HepG2 (cell line): Measurements from ENCODE around the gene DHX16. TPM values are rescaled to one million over a fixed set of nuclear protein-coding genes. Genes with fewer than 3 reads are reported as not detected.

Experiments
- AHR ChIP-seq: IDR thresholded peaks from 2 replicates; pipeline ENCODE4 v1.6.1; 2018; ENCODE audit warnings: missing genetic modification reagents, missing compliant biosample characterization
- ATF6 ChIP-seq: sonication (generic); formaldehyde crosslinking; conservative IDR thresholded peaks from 2 replicates; pipeline ENCODE4 v1.4.0; 2020; ENCODE audit warnings: missing genetic modification reagents
- BHLHE40 ChIP-seq: IDR thresholded peaks from 2 replicates; pipeline ENCODE4 v1.6.1; 2011; ENCODE audit warnings: low read length, improper control_type of control experiment
- BORCS8-MEF2B ChIP-seq: sonication (generic); formaldehyde crosslinking; IDR thresholded peaks from 2 replicates; pipeline ENCODE4 v1.8.0; 2022; ENCODE audit warnings: mild to moderate bottlenecking, missing genetic modification reagents
- HOXA3 ChIP-seq: sonication (generic); formaldehyde crosslinking; IDR thresholded peaks from 2 replicates; pipeline ENCODE4 v1.5.0; 2020; ENCODE audit warnings: missing genetic modification reagents
- ISL2 ChIP-seq: sonication (generic); formaldehyde crosslinking; IDR thresholded peaks from 2 replicates; pipeline ENCODE4 v1.5.0; 2020; ENCODE audit warnings: missing genetic modification reagents
- JUND ChIP-seq: sonication (generic); formaldehyde crosslinking; IDR thresholded peaks from 2 replicates; pipeline ENCODE4 v1.8.0; 2022; ENCODE audit warnings: mild to moderate bottlenecking, missing genetic modification reagents
- MEIS1 ChIP-seq: sonication (generic); formaldehyde crosslinking; IDR thresholded peaks from 2 replicates; pipeline ENCODE4 v1.9.0; 2021; ENCODE audit warnings: mild to moderate bottlenecking, missing genetic modification reagents, moderate library complexity, borderline replicate concordance
- MIER3 ChIP-seq: IDR thresholded peaks from 2 replicates; pipeline ENCODE4 v1.6.1; 2016; ENCODE audit warnings: missing compliant biosample characterization, borderline replicate concordance
- MXI1 ChIP-seq: IDR thresholded peaks from 3 replicates; pipeline ENCODE4 v1.6.1; 2012; ENCODE audit warnings: low read depth, low read length, inconsistent platforms, borderline replicate concordance
- MYPOP ChIP-seq: sonication (generic); formaldehyde crosslinking; IDR thresholded peaks from 2 replicates; pipeline ENCODE4 v1.8.1; 2023; ENCODE audit warnings: mild to moderate bottlenecking, moderate library complexity, missing genetic modification reagents
- NFE2 ChIP-seq: sonication (generic); formaldehyde crosslinking; IDR thresholded peaks from 2 replicates; pipeline ENCODE4 v1.4.0; 2020; ENCODE audit warnings: missing genetic modification reagents
- PRMT3 ChIP-seq: sonication (generic); formaldehyde crosslinking; IDR thresholded peaks from 2 replicates; pipeline ENCODE4 v1.8.1; 2022; ENCODE audit warnings: low read depth, mild to moderate bottlenecking, moderate library complexity, missing genetic modification reagents, borderline replicate concordance
- PTBP1 ChIP-seq: fragments of 200-400 bp; formaldehyde crosslinking; IDR thresholded peaks from 2 replicates; pipeline ENCODE4 v1.6.1; 2018; ENCODE audit warnings: low read length, low read depth; ENCODE audit not compliant: poor library complexity, severe bottlenecking
- SALL1 ChIP-seq: sonication (generic); formaldehyde crosslinking; IDR thresholded peaks from 2 replicates; pipeline ENCODE4 v1.8.0; 2022; ENCODE audit warnings: mild to moderate bottlenecking, missing genetic modification reagents
- TBL1XR1 ChIP-seq: fragments of 150-350 bp; IDR thresholded peaks from 2 replicates; pipeline ENCODE4 v1.6.1; 2014; ENCODE audit warnings: borderline replicate concordance, low read length; ENCODE audit not compliant: partially characterized antibody
- ZC3H4 ChIP-seq: sonication (generic); formaldehyde crosslinking; IDR thresholded peaks from 2 replicates; pipeline ENCODE4 v1.4.0; 2020; ENCODE audit warnings: missing genetic modification reagents, borderline replicate concordance
- ZNF570 ChIP-seq: sonication (generic); formaldehyde crosslinking; IDR thresholded peaks from 2 replicates; pipeline ENCODE4 v1.4.0; 2020; ENCODE audit warnings: mild to moderate bottlenecking, missing genetic modification reagents, borderline replicate concordance
- ZNF598 ChIP-seq: sonication (generic); formaldehyde crosslinking; IDR thresholded peaks from 2 replicates; pipeline ENCODE4 v1.5.1; 2020; ENCODE audit warnings: mild to moderate bottlenecking, missing genetic modification reagents, borderline replicate concordance
- ZNF703 ChIP-seq: sonication (generic); formaldehyde crosslinking; IDR thresholded peaks from 2 replicates; pipeline ENCODE4 v1.5.1; 2020; ENCODE audit warnings: missing genetic modification reagents, mild to moderate bottlenecking, moderate library complexity, borderline replicate concordance
- ZNF724P ChIP-seq: sonication (generic); formaldehyde crosslinking; IDR thresholded peaks from 2 replicates; pipeline ENCODE4 v1.8.0; 2022; ENCODE audit warnings: missing genetic modification reagents, borderline replicate concordance
- ZNF776 ChIP-seq: sonication (generic); formaldehyde crosslinking; IDR thresholded peaks from 2 replicates; pipeline ENCODE4 v1.4.0; 2020; ENCODE audit warnings: mild to moderate bottlenecking, missing genetic modification reagents
- ZNF792 ChIP-seq: IDR thresholded peaks from 2 replicates; pipeline ENCODE4 v1.6.1; 2016
- ZUFSP ChIP-seq: sonication (generic); formaldehyde crosslinking; IDR thresholded peaks from 2 replicates; pipeline ENCODE4 v1.9.0; 2021; ENCODE audit warnings: missing genetic modification reagents, mild to moderate bottlenecking, borderline replicate concordance
- polyA plus RNA-seq, 8 experiments: library from polyadenylated mRNA; depleted of rRNA in 3 of 8; stranded (reverse) in 7 of 8; unstranded in 1 of 8; fragments of >200 nt; fragmentation: Illumina TruSeq in 4 of 8; extraction: Trizol in 4 of 8; gene quantifications; 2 replicates each; pipeline versions ENCODE4 v1.2.1 to v1.2.3, GENCODE V29; 2011 to 2016; ENCODE audit warnings: low read depth in 4 of 8, missing spikeins in 1 of 8, mixed read lengths in 1 of 8; ENCODE audit not compliant: insufficient read depth in 1 of 8
- total RNA-seq, 5 experiments: library from RNA; depleted of rRNA; stranded (reverse); fragments of >200 nt; fragmentation: Illumina TruSeq; extraction: Trizol; gene quantifications; 2 replicates each; pipeline ENCODE4 v1.2.3, GENCODE V29; 2016; ENCODE audit warnings: low read depth in 1 of 5
- TF ChIP-seq, protein P1 (sequence below): sonication (generic); formaldehyde crosslinking; IDR thresholded peaks from 2 replicates; pipeline ENCODE4 v1.8.0; 2022; ENCODE audit warnings: mild to moderate bottlenecking, missing genetic modification reagents

DHX16 gene
- total and polyA plus RNA-seq, 2 of the 13 experiments (the other 11 are each of a cell fraction or from before 2014, with no cell fraction given): 57.0 to 58.5 TPM

- no peak for TF ChIP-seq ZUFSP (CRISPR knock-in tag)
- TF ChIP-seq PRMT3 (CRISPR knock-in tag): no peak
- TF ChIP-seq ZNF724P (CRISPR knock-in tag): no peak
- no peak for TF ChIP-seq SALL1
- 0 out of 2 replicates have a peak, but pooled peaks have one; percentile 16 for TF ChIP-seq BHLHE40
- TF ChIP-seq MXI1: no peak; the same call in 2 of the 3 replicates
- TF ChIP-seq JUND (CRISPR knock-in tag): no peak
- no peak for TF ChIP-seq ZC3H4 (CRISPR knock-in tag)
- TF ChIP-seq TBL1XR1: no peak
- 0 out of 2 replicates have a peak, but pooled peaks have one; percentile 27 for TF ChIP-seq MYPOP
- no peak for TF ChIP-seq PTBP1
- TF ChIP-seq BORCS8-MEF2B (CRISPR knock-in tag): no peak
- no peak for TF ChIP-seq ISL2 (CRISPR knock-in tag)
- TF ChIP-seq HOXA3: peak; percentile 17; the same call in 1 of the 2 replicates
- no peak for TF ChIP-seq ZNF703 (CRISPR knock-in tag)
- no peak for TF ChIP-seq NFE2 (CRISPR knock-in tag)
- no peak for TF ChIP-seq ATF6 (CRISPR knock-in tag)
- peak; percentile 2; the same call in 1 of the 2 replicates for TF ChIP-seq ZNF570
- 0 out of 2 replicates have a peak, but pooled peaks have one; percentile 27 for TF ChIP-seq AHR (CRISPR knock-in tag)
- peak; percentile 78 for TF ChIP-seq ZNF776 (CRISPR knock-in tag)
- TF ChIP-seq ZNF598 (CRISPR knock-in tag): no peak
- no peak for TF ChIP-seq ZNF792
- TF ChIP-seq, protein P1, sequence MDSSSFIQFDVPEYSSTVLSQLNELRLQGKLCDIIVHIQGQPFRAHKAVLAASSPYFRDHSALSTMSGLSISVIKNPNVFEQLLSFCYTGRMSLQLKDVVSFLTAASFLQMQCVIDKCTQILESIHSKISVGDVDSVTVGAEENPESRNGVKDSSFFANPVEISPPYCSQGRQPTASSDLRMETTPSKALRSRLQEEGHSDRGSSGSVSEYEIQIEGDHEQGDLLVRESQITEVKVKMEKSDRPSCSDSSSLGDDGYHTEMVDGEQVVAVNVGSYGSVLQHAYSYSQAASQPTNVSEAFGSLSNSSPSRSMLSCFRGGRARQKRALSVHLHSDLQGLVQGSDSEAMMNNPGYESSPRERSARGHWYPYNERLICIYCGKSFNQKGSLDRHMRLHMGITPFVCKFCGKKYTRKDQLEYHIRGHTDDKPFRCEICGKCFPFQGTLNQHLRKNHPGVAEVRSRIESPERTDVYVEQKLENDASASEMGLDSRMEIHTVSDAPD (CRISPR knock-in tag): no peak
- no peak for TF ChIP-seq MIER3
- no peak for TF ChIP-seq MEIS1 (CRISPR knock-in tag)
These were observed 14.3 kb upstream of the DHX16 start (continued) for GRCh38 chr6:30686908-30687658.
